Motor neuron (in vitro differentiated cells): Measurements from ENCODE around the gene SCG5. TPM values are rescaled to one million over a fixed set of nuclear protein-coding genes. Genes with fewer than 3 reads are reported as not detected.

Experiments used
- ATAC-seq, 8 experiments: fragments of 200-7000 bp; cut with Tn5 transposase; replicated peaks in 6 of 8; 2 replicates each; pipeline ENCODE4 v1.8.0; 2021; ENCODE audit warnings: mild to moderate bottlenecking in 8 of 8, moderate library complexity in 8 of 8
- H3K27ac ChIP-seq, 2 donors: fragments of 250-450 bp; sonication (Bioruptor Pico); 2 replicates each; pipeline ENCODE4 v1.9.0; 2021; ENCODE audit warnings: antibody characterized with exemption in 2 of 2, mild to moderate bottlenecking in 2 of 2, moderate library complexity in 1 of 2
- H3K4me1 ChIP-seq, 2 donors: fragments of 250-450 bp; sonication (Bioruptor Pico); replicated peaks in 1 of 2; 2 replicates each; pipeline ENCODE4 v1.6.1; 2021; ENCODE audit warnings: antibody characterized with exemption in 2 of 2, mild to moderate bottlenecking in 2 of 2, moderate library complexity in 1 of 2
- H3K4me3 ChIP-seq, 5 donors: fragments of 250-450 bp; sonication (Bioruptor Pico); 2 replicates each; pipeline ENCODE4 v1.9.0; 2021; ENCODE audit warnings: antibody characterized with exemption in 5 of 5, mild to moderate bottlenecking in 5 of 5, moderate library complexity in 4 of 5
- WGBS, 10 experiments: fragments of 450-650 bp; shearing (Covaris generic); methylation state at CpG; one replicate each; pipeline ENCODE4 v1.0.0; 2022; 5-methylcytosine and 5-hydroxymethylcytosine counted together
- in situ Hi-C, 9 experiments: fragments of 400-800 bp; cut with MboI; loops; one replicate each; pipeline ENCODE4 v1.15.0; 2021; ENCODE audit warnings: low sequenced_read_pairs in 9 of 9, low pct_unique_long_range_greater_than_20kb in 2 of 9; ENCODE audit not compliant: unreplicated experiment in 9 of 9
- total RNA-seq, 8 experiments: library from RNA; unstranded; fragments of 300-600 nt; gene quantifications; 2 replicates each; pipeline versions ENCODE4 v1.2.3 to v1.2.4, GENCODE V29; 2022

The SCG5 gene
- total RNA-seq, 8 experiments from 2014 or later, result 1.3 to 68.5 (median 33.6) TPM

GRCh38 chr15:32643907-32644445 is 2.5 kb downstream of the SCG5 start:
- ATAC-seq, result no peak
- no peak overlapping the region for H3K4me3 ChIP-seq
- in situ Hi-C loops, result no loop called here
- H3K27ac ChIP-seq, result no peak overlapping the region
- peaks cover 5 to 11% of the 10 kb centered on the region in 2 donors for H3K4me1 ChIP-seq
- WGBS, 10 experiments, result 73 to 100% (median 95%) methylated on average over 1 of the region's 1 CpG; no CpG with 5 or more reads in 2 of the 10 experiments

DNA sequence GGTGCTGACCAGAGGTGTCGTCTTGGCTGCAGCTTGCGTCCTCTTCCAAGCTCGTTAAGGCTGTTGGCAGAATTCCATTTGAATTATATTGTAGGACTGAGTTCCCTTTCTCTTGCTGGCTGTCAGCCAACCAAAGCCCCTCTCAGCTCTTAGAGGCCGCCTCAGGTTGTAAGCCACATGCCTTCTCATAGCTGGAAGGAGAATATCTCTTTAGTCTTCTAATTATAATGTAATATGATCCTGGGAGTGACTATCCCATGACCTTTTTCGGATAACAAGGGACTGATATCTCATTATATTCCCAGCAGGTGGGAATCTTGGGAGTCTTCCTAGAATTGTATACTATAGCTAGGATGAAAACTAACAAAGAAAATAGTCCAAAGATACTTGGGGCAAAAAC is 4.8 kb downstream of the SCG5 start:
- Histone ChIP-seq H3K4me3 (no peak overlapping the region), H3K27ac (no peak overlapping the region), H3K4me1 (peaks cover 5 to 9% of the 10 kb centered on the region in 2 donors)
- ATAC-seq, result no peak
- 33 to 100% (median 67%) methylated on average over 1 to 5 of the region's 5 CpGs; no CpG with 5 or more reads in 1 of the 10 experiments for WGBS, 10 experiments
- in situ Hi-C loops, result no loop called here

GRCh38 chr15:32649342-32649741 is 7.8 kb downstream of the SCG5 start:
- Histone ChIP-seq H3K4me3 (no peak overlapping the region), H3K4me1 (no peaks in the 10 kb centered on the region), H3K27ac (no peak overlapping the region)
- peak in 4 of 8 experiments; percentile 24 to 79 (median 34) for ATAC-seq
- 42 to 100% (median 64%) methylated on average over 1 to 5 of the region's 5 CpGs; no CpG with 5 or more reads in 1 of the 10 experiments for WGBS, 10 experiments
- in situ Hi-C loops, result no loop called here

GRCh38 chr15:32651229-32651837 is 9.8 kb downstream of the SCG5 start:
- in situ Hi-C loops, result loop anchor here in 7 of 9 experiments (10.0 to 25.0 kb wide), 5 partner anchors 186 to 486 kb away; no protein-coding TSS in a partner anchor
- H3K27ac ChIP-seq, result no peak overlapping the region
- WGBS, 10 experiments, result 0 to 76% (median 60%) methylated on average over 2 to 4 of the region's 6 CpGs; no CpG with 5 or more reads in 1 of the 10 experiments
- ATAC-seq, result peak in 4 of 8 experiments; percentile 70 to 88 (median 82)
- no peaks in the 10 kb centered on the region for H3K4me1 ChIP-seq
- no peak overlapping the region for H3K4me3 ChIP-seq

DNA sequence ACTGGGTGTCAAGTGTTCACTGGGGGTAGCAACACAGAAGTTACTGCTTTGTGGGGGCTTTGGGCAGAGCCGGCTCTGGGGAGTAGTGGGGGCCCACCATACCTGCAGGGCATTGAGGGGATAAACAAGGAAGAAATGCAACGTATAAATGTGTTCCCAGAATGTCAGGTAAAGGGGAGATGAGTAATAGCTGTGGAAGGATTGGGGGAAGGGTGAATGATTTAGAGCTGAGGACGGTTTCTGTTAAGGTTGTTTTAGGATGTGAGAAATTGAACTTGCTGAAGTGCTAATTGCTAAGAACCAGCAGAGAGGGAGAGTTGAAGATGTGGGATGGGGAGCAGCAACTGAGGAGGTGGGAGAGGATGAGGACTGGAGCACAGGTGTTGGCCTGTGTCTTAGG is 10.7 kb downstream of the SCG5 start:
- Histone ChIP-seq H3K4me3 (no peak overlapping the region), H3K27ac (no peak overlapping the region), H3K4me1 (no peaks in the 10 kb centered on the region)
- ATAC-seq, result no peak
- in situ Hi-C loops, result loop anchor here in 7 of 9 experiments (10.0 to 25.0 kb wide), 5 partner anchors 185 to 485 kb away; no protein-coding TSS in a partner anchor
- 67 to 100% (median 80%) methylated on average over 1 to 3 of the region's 3 CpGs; no CpG with 5 or more reads in 3 of the 10 experiments for WGBS, 10 experiments

GRCh38 chr15:32656091-32656490 is 14.6 kb downstream of the SCG5 start:
- 0 to 100% (median 69%) methylated on average over 1 to 4 of the region's 4 CpGs; no CpG with 5 or more reads in 3 of the 10 experiments for WGBS, 10 experiments
- Histone ChIP-seq H3K4me3 (no peak overlapping the region), H3K4me1 (no peaks in the 10 kb centered on the region), H3K27ac (no peak overlapping the region)
- no peak for ATAC-seq
- in situ Hi-C loops, result loop anchor here in 7 of 9 experiments (10.0 to 25.0 kb wide), 5 partner anchors 181 to 481 kb away; no protein-coding TSS in a partner anchor

GRCh38 chr15:32656496-32656895 is 15.0 kb downstream of the SCG5 start:
- no peaks in the 10 kb centered on the region for H3K4me1 ChIP-seq
- H3K4me3 ChIP-seq, result no peak overlapping the region
- 70 to 100% (median 96%) methylated on average over 1 to 5 of the region's 9 CpGs; no CpG with 5 or more reads in 4 of the 10 experiments for WGBS, 10 experiments
- H3K27ac ChIP-seq, result no peak overlapping the region
- in situ Hi-C loops, result loop anchor here in 7 of 9 experiments (10.0 to 25.0 kb wide), 5 partner anchors 181 to 481 kb away; no protein-coding TSS in a partner anchor
- ATAC-seq, result no peak

DNA sequence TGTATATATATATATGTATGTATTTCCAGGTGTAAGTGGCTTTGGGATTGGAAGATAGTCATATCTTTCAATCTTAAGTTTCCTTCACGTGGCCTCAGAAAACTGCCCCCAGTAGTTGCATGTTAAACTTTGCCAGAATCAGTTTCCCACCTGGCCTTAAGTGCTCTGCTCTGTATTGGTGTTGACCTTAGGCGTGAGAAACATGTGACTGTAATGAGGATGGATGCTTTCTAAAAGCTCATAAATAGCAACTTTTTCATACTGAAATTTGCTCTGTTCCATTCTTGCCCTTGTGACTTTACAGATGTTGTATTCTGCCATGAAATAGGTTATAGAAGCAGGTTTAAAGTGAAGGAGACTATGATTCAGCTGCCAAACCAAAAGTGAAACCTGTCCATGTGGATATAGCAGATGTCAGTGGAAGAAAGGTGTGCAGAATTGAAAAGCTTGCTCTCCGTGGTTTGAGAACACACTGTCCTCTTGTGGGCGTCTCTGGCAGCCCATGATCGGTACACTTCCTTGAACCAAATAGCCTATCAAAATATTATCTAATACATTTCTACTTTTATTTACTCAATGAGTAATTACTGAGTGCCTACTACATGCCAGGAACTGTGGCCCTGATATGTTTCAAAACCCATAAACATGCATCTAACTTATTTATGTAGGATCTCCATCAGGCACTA is 15.8 kb downstream of the SCG5 start:
- in situ Hi-C loops, result loop anchor here in 7 of 9 experiments (10.0 to 25.0 kb wide), 5 partner anchors 180 to 480 kb away; no protein-coding TSS in a partner anchor
- ATAC-seq, result no peak
- no peak overlapping the region for H3K27ac ChIP-seq
- no peaks in the 10 kb centered on the region for H3K4me1 ChIP-seq
- WGBS, 10 experiments, result 67 to 95% (median 85%) methylated on average over 1 to 4 of the region's 5 CpGs; no CpG with 5 or more reads in 4 of the 10 experiments
- H3K4me3 ChIP-seq, result no peak overlapping the region

GRCh38 chr15:32657941-32658340 is 16.4 kb downstream of the SCG5 start:
- Histone ChIP-seq H3K27ac (no peak overlapping the region), H3K4me3 (no peak overlapping the region), H3K4me1 (no peaks in the 10 kb centered on the region)
- in situ Hi-C loops, result loop anchor here in 7 of 9 experiments (10.0 to 25.0 kb wide), 5 partner anchors 179 to 479 kb away; no protein-coding TSS in a partner anchor
- no peak for ATAC-seq
- WGBS, 10 experiments, result 83 to 100% (median 96%) methylated on average over 1 to 2 of the region's 2 CpGs; no CpG with 5 or more reads in 6 of the 10 experiments

DNA sequence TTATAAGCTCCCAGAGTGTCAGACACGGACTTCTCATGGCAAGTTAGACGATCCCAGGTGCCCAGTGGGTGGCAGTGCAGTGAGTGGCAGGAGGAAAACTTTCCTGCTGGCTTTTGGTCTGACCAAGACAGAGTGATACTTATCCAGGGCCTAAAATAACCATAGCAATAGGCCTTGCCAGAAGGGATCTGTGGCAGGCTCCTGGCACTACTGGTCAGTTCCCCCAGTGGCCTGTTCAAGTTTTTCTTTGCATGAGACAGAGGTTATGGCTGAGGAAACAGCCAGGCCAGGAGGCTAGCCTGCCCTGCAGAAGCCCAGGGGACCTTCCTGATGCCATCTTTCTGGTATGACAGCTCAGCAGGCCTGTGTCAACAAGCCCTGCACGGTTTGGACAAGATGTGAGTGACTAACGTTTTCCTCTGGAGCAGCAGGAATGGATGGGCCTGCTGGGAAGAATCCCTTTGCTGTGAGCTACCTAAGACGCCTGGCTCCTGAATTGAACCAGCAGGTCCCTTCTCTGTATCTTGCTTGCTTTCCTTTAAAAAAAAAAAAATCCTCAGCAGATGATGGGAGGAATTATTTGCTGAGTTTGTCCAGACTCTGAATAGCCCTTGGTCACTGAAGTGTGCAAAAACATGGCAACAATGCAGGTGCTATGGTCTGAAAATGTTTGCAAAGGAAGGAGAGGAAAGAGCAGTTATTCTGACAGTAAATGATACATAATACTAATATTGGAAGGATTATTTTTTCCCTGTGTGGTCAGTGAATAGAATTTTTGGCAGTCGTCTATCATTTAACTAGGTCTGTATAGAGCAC is 18.0 kb downstream of the SCG5 start:
- Histone ChIP-seq H3K4me1 (no peaks in the 10 kb centered on the region), H3K4me3 (no peak overlapping the region), H3K27ac (no peak overlapping the region)
- WGBS, 10 experiments, result 10 to 83% (median 63%) methylated on average over 1 to 4 of the region's 6 CpGs; no CpG with 5 or more reads in 1 of the 10 experiments
- ATAC-seq, result peak in 6 of 8 experiments; percentile 37 to 87 (median 66)
- in situ Hi-C loops, result loop anchor here (10.0 to 25.0 kb wide), 5 partner anchors 178 to 478 kb away; no protein-coding TSS in a partner anchor

DNA sequence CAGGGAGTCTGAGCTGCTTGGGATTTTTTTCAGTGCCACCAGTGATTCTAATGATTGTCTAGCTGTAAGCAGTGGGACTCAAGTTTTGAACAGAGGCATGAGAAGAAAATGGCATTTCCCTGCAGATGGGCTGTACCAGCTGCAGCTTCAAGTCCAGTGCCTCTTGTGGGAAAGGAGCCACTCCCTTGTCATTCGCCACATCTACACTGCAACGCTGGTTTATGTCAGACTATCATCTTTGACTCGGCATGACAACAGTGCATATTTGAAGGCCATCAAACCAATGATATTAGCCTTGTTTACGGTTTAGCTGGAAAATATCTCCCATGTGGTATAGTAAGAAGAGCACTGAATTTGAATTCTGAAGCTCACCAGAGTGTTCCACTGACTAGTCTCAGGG is 22.2 kb downstream of the SCG5 start:
- Histone ChIP-seq H3K4me1 (no peaks in the 10 kb centered on the region), H3K4me3 (no peak overlapping the region), H3K27ac (no peak overlapping the region)
- 40 to 100% (median 85%) methylated on average over 1 to 4 of the region's 4 CpGs; no CpG with 5 or more reads in 4 of the 10 experiments for WGBS, 10 experiments
- in situ Hi-C loops, result loop anchor here in 8 of 9 experiments (10.0 to 25.0 kb wide), 4 partner anchors 174 to 474 kb away; no protein-coding TSS in a partner anchor
- no peak for ATAC-seq

GRCh38 chr15:32664796-32665195 is 23.3 kb downstream of the SCG5 start:
- H3K27ac ChIP-seq, result no peak overlapping the region
- no peak for ATAC-seq
- no peaks in the 10 kb centered on the region for H3K4me1 ChIP-seq
- no peak overlapping the region for H3K4me3 ChIP-seq
- in situ Hi-C loops, result loop anchor here in 8 of 9 experiments (10.0 to 25.0 kb wide), 4 partner anchors 173 to 473 kb away; no protein-coding TSS in a partner anchor
